GM10266 (cell line): Measurements from ENCODE around the gene ITGB7.

Experiments used
- DNase-seq: peaks from one replicate; pipeline ENCODE4 v3.0.0; 2012; ENCODE audit errors: extremely low spot score
- CTCF ChIP-seq: IDR thresholded peaks from 2 replicates; pipeline ENCODE4 v1.5.1; 2012; ENCODE audit warnings: mild to moderate bottlenecking, low read depth; ENCODE audit not compliant: control insufficient read depth, insufficient read depth; ENCODE audit errors: missing control alignments

The ITGB7 gene

DNA sequence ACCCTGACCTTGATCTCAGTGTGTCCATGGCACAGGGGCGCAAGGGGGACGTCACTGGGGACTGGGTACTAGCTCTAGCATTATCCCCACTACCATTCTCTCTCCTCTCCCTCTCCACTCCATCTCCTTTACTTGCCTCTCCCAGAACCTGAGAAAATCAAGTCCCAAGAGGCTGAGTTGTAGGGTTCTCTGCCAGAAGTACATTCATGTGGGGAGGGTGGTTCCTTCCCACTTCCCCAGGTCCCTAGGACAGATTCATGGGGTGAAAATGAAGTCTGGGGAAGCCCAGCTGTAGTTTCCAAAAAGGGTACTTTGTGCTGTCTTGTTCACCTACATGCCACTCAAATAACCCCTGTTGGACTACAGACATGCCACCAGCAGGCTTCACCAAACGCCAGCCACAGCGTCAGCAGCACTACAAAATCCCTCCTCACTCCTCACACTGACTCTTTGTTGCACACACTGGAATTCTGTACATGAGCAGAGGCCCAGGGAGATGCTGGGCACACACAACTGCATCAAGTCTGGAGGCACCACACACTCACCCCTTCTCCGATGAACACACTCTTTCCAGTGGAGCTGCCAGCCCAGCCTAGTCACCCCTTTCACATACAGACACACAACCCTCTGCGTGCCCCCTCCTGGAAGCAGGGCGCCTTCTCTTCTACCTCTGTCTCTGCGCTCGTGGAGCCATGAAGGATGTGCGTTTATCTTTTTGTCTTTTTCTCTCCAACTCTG, 18.0 kb upstream of the ITGB7 start:
- no peak for TF ChIP-seq CTCF
- no peak for DNase-seq

- no peak for TF ChIP-seq CTCF
- DNase-seq, result no peak
Observed at GRCh38 chr12:53224061-53224896, 17.2 kb upstream of the ITGB7 start.

DNA sequence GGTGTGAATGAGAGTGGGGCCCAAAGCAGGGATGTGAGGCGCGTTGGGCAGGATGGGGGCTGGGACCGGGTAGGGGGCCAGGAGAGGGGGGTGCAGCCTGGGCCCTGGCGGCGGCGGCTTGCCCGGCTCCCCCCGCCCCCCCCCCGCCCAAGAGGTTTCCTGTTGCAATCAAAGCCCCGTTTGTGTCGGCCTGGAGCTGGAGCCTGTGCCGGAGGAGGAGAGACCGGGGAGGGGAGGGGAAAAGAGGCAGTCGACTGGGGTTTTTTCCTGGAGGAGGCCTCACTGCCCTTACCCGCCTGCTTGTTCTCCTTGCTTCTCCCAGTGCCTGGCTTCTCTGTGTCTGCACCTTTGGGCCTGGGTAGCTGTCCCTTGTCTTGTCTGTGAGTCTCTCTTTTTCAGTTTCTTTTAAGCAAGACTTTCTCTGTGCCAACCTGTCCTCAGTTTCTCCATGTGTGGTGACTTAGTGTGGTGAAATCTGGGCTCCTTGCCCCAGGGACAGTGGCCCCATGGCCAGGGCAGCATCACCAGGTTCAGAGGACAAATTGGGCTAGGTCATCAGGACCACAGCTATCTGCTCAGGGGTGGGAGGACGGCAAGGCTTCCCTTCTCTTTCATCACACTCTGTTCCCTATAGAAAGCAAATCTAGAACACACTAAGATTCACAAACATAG, 16.5 kb upstream of the ITGB7 start:
- TF ChIP-seq CTCF, result no peak
- no peak for DNase-seq

GRCh38 chr12:53222806-53223261, 15.8 kb upstream of the ITGB7 start:
- no peak for TF ChIP-seq CTCF
- no peak for DNase-seq

- no peak for DNase-seq
- TF ChIP-seq CTCF, result no peak
Observed at GRCh38 chr12:53222170-53222721, 15.2 kb upstream of the ITGB7 start.

DNA sequence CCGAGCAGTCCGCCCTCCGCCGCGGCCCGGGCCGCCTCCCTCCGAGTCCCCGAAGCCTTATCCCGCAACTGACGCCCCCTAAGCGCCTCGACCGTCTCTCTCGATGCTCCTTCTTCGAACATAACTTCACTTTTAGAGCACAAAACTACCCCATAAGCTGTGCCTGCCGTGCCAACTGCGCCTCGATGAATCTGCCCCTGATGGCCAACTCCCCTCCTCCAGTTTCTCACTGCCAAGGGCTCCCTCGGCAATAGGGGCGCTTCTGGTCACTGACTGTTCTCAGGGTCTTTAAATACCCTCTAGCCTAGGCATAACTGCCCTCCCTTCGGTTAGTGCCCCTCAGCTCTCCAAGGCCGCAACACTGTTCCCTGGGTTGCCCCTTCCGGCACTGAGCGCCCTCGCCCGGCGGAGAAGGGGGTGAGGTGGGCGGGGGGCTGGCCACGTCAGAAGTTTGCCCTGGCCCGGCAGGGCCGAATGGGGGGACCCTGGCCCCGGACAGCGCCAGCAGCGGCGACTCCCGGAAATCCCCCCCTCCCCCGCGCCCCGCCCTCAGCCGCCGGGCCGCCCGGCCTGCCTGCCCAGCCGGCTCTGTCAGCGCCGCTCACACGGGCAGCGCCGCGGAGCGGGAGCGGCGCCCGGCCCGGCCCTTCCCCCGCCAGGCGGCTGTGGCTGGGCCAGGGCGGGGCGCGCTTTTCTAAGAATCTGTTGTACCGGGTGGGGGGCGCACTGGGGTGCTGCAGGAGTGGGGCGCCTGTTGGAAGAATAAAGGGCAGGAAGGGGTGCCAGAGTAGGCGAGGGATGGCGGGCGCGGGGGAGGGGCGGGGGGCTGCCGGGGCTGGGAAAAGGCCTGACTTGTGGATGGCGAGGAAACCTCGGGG, 14.4 kb upstream of the ITGB7 start:
- TF ChIP-seq CTCF, result peak; percentile 27
- peak; percentile 84 for DNase-seq
